Pancreas (tissue), 10 donors: ENCODE results near the gene C19orf33. TPM values are rescaled to one million over a fixed set of nuclear protein-coding genes. Genes with fewer than 3 reads are reported as not detected.
A peak's percentile ranks its signal among the peaks of the same experiment; 100 is the strongest.

ENCODE experiments used
- ATAC-seq, 4 donors: fragments of 200-7000 bp; cut with Tn5 transposase; one replicate each; pipeline versions ENCODE4 v1.8.0 to v1.9.1; 2020; ENCODE audit warnings: mild to moderate bottlenecking in 4 of 4, moderate library complexity in 4 of 4
- DNase-seq, 6 donors: peaks; one replicate each; pipeline ENCODE4 v3.0.0-alpha.2; 2020
- FAIRE-seq: peaks from 2 replicates; lab custom pipeline; 2012; peaks lifted over from hg19 to GRCh38; lab: Jason Lieb, UNC
- H3K27ac ChIP-seq, 4 donors: fragments of 200-600 bp; sonication (generic); 1 replicate in 3 of 4; 2 replicates in 1 of 4; pipeline versions ENCODE4 v1.5.0 to v1.8.0; 2020
- H3K27me3 ChIP-seq, 4 donors: fragments of 200-600 bp; one replicate each; pipeline ENCODE4 v1.8.0; 2021
- H3K36me3 ChIP-seq, 3 donors: fragments of 200-600 bp; sonication (generic) in 1 of 3; one replicate each; pipeline versions ENCODE4 v1.5.0 to v1.8.0; 2020 to 2021
- H3K4me1 ChIP-seq, 3 donors: fragments of 200-600 bp; one replicate each; pipeline ENCODE4 v1.8.0; 2021
- H3K4me3 ChIP-seq, 4 donors: fragments of 200-600 bp; sonication (generic) in 2 of 4; one replicate each; pipeline versions ENCODE4 v1.5.0 to v1.8.0; 2020 to 2021
- H3K9me3 ChIP-seq, 4 donors: fragments of 200-600 bp; one replicate each; pipeline ENCODE4 v1.8.0; 2021
- CTCF ChIP-seq, 4 donors: fragments of 200-600 bp; sonication (generic) in 3 of 4; IDR thresholded peaks; one replicate each; pipeline versions ENCODE4 v1.5.0 to v1.8.0; 2021; ENCODE audit warnings: antibody characterized with exemption in 4 of 4
- WGBS, 2 donors: extraction: QIAGEN DNeasy Blood & Tissue Kit; methylation state at CpG; one replicate each; pipeline ENCODE4 v1.1.7; 2013; 5-methylcytosine and 5-hydroxymethylcytosine counted together
- intact Hi-C, 3 donors: fragments of 100-400 bp; cut with DNase I; formaldehyde crosslinking; loops; one replicate each; pipeline versions ENCODE4 v1.11.1 to v1.14.2; 2022
- polyA plus RNA-seq, 2 donors: library from polyadenylated mRNA; stranded (reverse); fragments of 200-250 nt; gene quantifications; one replicate each; pipeline ENCODE4 v1.2.3, GENCODE V29; 2013
- total RNA-seq, 6 donors: library from RNA; stranded (reverse); fragmentation: NEBNext Ultra II Directional in 4 of 6; extraction: Animal tissue kit (Norgen Biotek cat#: 25700) in 4 of 6; gene quantifications; one replicate each; pipeline versions ENCODE4 v1.2.1 to v1.2.4, GENCODE V29; 2021 to 2023
- donor health status: healthy with polysubstance abuse.
- donor health status: DM: no; HTN: no; CAD: no; lungs with moderate emphysema.
- donor health status: DM: no; HTN: no; CAD: no.
- donor health status: control.
- donor health status: control.
- donor health status: Bipolar disorder and iron deficiency.
- donor health status: DM: yes; HTN: yes; CAD: no.
- donor health status: DM: no; HTN: no; CAD: no.
- donor health status: DM: no; HTN: no; CAD: no.
- donor health status: DM: yes; HTN: yes; CAD: no.

The C19orf33 gene
- total and polyA plus RNA-seq, 8 donors, result 0.59 to 19.4 (median 3.2) TPM

- peak in 1 of 6 donors; percentile 62 for DNase-seq
- Histone ChIP-seq H3K27ac (peak overlapping the region in 2 of 4 donors; percentile 18 to 46), H3K9me3 (no peaks in the 10 kb centered on the region), H3K4me1 (peaks cover 39 to 69% (median 42%) of the 10 kb centered on the region in 3 donors), H3K36me3 (no peaks in the 10 kb centered on the region), H3K4me3 (no peak overlapping the region), H3K27me3 (no peaks in the 10 kb centered on the region)
- TF ChIP-seq CTCF (IDR thresholded peaks at IDR 0.05), result no peak
- intact Hi-C loops, result no loop called here
- peak; percentile 64 to 78 (median 71) for ATAC-seq
- FAIRE-seq, result no peak
- WGBS, 2 donors, result 15 to 30% methylated on average over 2 of the region's 2 CpGs
These were observed 30.6 kb upstream of the C19orf33 start for GRCh38 chr19:38273499-38273898.

GRCh38 chr19:38274739-38275138 is 29.3 kb upstream of the C19orf33 start:
- H3K27ac ChIP-seq, result peak overlapping the region in 1 of 4 donors; percentile 46
- FAIRE-seq (no peak), ATAC-seq (no peak), DNase-seq (no peak)
- intact Hi-C loops, result no loop called here
- H3K36me3 ChIP-seq, result no peaks in the 10 kb centered on the region
- 36 to 42% methylated on average over 9 of the region's 9 CpGs for WGBS, 2 donors
- no peaks in the 10 kb centered on the region for H3K9me3 ChIP-seq
- peaks cover 34 to 64% (median 41%) of the 10 kb centered on the region in 3 donors for H3K4me1 ChIP-seq
- no peak for TF ChIP-seq CTCF (IDR thresholded peaks at IDR 0.05)
- H3K4me3 ChIP-seq, result no peak overlapping the region
- no peaks in the 10 kb centered on the region for H3K27me3 ChIP-seq

GRCh38 chr19:38276942-38277517 is 27.0 kb upstream of the C19orf33 start:
- Histone ChIP-seq H3K4me3 (no peak overlapping the region), H3K27ac (peak overlapping the region; percentile 6 to 75 (median 41)), H3K4me1 (peaks cover 37 to 58% (median 44%) of the 10 kb centered on the region in 3 donors), H3K27me3 (no peaks in the 10 kb centered on the region), H3K9me3 (no peaks in the 10 kb centered on the region), H3K36me3 (no peaks in the 10 kb centered on the region)
- intact Hi-C loops, result no loop called here
- ATAC-seq (no peak), FAIRE-seq (no peak), DNase-seq (no peak)
- 90 to 94% methylated on average over 7 of the region's 7 CpGs for WGBS, 2 donors
- TF ChIP-seq CTCF (IDR thresholded peaks at IDR 0.05), result no peak

- Histone ChIP-seq H3K27me3 (no peaks in the 10 kb centered on the region), H3K27ac (peak overlapping the region in 3 of 4 donors; percentile 20 to 75 (median 62)), H3K4me3 (no peak overlapping the region), H3K4me1 (peaks cover 40 to 61% (median 47%) of the 10 kb centered on the region in 3 donors), H3K36me3 (no peaks in the 10 kb centered on the region), H3K9me3 (no peaks in the 10 kb centered on the region)
- intact Hi-C loops, result no loop called here
- FAIRE-seq (no peak), ATAC-seq (peak in 3 of 4 donors; percentile 43 to 68 (median 50)), DNase-seq (no peak)
- no peak for TF ChIP-seq CTCF (IDR thresholded peaks at IDR 0.05)
- 13 to 15% methylated on average over 5 of the region's 5 CpGs for WGBS, 2 donors
These were observed 26.5 kb upstream of the C19orf33 start for GRCh38 chr19:38277549-38277948.
